ENCODE data around the gene ITGB8.

GRCh38 chr7:20351901-20352300, 21.2 kb downstream of the ITGB8 start:
- TF ChIP-seq, protein P1, sequence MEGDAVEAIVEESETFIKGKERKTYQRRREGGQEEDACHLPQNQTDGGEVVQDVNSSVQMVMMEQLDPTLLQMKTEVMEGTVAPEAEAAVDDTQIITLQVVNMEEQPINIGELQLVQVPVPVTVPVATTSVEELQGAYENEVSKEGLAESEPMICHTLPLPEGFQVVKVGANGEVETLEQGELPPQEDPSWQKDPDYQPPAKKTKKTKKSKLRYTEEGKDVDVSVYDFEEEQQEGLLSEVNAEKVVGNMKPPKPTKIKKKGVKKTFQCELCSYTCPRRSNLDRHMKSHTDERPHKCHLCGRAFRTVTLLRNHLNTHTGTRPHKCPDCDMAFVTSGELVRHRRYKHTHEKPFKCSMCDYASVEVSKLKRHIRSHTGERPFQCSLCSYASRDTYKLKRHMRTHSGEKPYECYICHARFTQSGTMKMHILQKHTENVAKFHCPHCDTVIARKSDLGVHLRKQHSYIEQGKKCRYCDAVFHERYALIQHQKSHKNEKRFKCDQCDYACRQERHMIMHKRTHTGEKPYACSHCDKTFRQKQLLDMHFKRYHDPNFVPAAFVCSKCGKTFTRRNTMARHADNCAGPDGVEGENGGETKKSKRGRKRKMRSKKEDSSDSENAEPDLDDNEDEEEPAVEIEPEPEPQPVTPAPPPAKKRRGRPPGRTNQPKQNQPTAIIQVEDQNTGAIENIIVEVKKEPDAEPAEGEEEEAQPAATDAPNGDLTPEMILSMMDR (IDR thresholded peaks at IDR 0.05) = no peak
- TF ChIP-seq POLR2A (IDR thresholded peaks at IDR 0.05) = no peak

Measured in tibial nerve (tissue), 3 donors.